Inflammatory macrophage treated with lipopolysaccharide for 1 hour (primary cell): ENCODE data around the gene SULT1C4.
"Not testable (repeated sequence)": the region's sequence is repeated elsewhere in the genome, so short reads cannot be mapped to it uniquely, and the experiment has no call there.

Experiments
- DNase-seq, 2 donors: peaks; one replicate each; pipeline ENCODE4 v3.0.0-alpha.2; 2020 to 2022

Gene SULT1C4

DNA sequence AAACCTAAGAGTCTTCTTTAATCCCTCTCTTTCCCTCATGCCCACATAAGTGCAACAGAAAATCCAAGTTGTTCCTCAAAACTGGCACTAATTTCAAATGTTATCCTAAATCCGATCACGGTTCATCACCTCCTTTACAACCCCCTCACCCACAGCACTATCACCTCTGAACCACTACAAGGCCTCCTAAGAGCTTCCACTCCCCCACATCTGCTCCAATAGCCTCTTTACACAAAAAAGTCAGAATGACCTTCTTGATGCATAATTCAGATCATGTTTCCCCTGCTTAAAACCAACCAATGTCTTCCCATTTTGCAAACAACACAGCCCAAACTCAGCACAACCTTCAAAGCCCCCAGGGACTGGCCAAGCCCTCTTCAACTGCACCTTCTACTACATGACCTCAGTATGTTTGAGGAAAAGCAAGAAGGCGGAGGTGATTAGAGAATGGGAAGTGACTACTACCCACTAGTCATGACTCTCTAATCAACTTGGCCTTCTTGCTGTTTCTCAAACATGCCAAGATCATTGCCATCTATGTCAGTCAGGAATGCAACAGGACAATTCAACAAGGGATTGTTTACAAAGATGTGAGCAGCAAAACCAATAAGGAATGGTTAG is 36.6 kb downstream of the SULT1C4 start:
- no peak for DNase-seq

DNA sequence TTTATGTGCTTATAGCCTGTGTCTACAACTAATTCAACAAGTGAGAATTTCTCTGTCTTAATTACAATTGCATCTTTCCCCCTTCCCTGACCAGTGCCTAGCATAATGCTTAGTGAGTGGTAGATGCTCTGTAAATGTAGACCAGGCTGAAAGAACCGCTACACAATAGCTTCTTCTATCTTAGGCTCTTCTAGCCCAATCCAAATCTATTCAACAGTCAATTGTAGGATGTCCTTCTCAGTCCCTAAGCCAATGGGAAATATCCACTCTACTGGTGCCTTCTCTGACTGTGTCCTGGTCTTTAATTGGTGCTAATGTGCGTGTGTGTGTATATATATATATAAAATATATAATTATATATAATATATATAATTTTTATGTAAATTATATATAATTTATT is 37.2 kb downstream of the SULT1C4 start:
- DNase-seq = no peak

DNA sequence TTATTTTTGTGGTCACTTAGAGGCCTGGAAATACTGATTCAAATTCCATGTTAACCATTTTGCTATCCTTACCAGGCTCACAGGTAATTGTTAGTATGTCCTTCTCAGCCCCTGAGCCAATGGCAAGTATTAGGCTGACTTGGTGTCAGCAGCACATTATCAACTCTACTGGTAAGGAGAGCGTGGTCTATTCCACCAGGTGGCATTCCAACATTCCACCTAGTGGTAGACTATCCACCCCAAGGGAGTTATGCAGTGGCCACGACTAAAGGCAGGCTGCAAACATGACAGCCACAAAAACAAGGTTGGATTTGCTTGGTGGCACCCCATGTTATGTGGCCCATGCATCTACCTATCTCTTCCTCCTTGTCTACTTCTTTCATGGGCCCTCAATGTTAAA is 39.5 kb downstream of the SULT1C4 start:
- DNase-seq = no peak

DNA sequence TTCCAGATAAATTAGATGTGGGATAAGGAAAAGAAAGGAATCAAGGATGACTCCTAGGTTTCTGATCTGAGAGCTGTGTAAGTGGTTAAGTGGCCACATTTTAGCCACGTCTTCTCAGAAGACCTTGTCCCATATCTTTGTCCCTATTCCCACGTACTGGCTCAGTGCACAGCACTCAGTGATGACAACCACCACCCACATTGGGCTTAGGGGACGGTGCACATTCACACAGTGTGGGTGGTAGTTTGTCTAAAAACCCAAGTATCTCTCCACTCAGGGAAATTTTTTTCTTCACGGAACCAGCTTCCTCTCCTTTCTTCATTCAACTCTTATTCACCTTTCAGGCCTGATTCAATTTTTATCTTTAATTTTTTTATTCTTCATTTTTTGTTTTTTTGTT is 40.7 kb downstream of the SULT1C4 start:
- DNase-seq = peak in 1 of 2 donors; percentile 10

DNA sequence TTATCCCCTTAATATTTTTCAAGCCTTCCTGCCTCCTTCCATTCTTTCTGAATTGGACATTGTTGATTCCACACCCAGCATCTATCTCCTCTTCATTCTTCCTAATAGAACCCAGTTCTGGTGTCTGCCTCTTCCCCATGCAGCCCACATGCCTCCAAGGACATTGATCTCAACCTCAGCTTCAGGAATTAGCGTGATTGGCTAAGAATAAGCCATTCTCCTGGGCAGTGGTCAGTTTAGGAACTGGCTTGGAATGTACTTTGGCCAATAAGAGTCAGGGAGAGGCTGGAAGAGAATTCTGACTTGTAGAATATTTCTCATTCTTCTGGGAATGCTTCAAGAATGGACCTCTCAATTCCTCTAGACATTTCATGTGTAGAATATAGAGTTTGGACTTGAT is 45.3 kb downstream of the SULT1C4 start:
- DNase-seq = no peak

DNA sequence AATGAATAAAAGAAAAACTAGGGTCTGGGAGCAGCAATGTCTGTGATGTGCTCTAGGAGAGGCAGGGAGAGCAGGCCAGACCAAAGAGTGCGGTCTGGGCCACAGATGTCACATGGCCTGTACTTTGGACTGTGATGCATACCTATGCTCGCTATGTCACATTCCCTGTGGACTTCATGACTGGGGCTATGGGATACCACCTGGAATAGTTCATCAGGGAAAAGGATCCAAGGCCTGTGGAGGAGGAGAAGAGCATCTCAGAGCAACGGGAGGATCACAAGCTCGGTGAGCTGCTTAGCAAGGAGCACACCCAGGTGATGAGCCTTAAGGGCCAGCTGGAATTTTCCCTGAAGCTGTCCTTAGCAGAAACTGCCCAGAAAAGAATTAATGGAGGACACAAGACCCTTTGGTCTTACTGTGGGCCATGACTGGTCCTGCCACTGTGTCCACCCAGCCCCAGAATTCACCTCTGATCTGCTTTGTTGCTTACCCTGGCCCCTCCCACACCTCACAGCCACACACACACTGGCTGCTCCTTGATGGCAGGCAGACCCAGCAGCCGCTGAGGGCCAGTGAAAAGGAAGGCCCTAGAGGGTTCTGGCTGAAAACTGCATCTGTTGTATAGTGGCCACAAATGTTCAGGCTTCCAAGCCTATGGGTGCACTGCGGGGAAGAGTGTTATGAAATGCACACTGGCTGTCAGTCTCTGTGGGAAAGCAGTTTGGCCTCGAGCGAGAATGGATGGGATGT is 45.9 kb downstream of the SULT1C4 start:
- DNase-seq = no peak

DNA sequence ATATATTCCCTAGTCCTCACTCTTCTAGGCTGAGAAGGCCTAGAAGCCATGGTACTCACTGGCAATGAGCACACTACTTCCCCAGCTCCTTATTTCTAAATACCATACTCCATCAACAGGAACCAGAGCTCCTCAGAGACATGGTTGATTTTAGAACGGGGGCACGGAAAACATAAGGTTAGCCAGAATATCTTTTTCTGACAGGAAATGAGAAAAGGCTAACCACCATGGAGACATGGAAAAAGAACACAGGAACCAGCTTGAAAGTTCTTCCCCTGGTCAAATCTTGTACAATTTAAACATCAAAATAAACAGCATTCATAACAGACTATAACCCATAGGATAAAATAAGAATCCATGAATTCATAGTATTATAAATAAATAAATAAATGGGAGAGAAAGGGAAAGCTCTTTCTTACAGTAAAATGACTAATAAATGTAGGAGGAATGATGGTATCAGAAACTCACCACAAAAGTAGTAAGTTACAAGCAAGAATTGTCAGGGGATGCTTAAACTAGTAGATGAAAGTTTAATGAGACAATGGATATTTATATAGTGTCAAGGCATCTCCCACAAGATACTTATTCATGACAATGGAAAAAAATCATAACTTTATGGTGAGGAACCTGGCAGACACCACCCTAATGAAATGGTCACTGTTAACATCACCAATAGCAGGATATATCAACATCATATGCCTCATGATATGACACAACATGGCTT is 50.7 kb downstream of the SULT1C4 start:
- no peak for DNase-seq

DNA sequence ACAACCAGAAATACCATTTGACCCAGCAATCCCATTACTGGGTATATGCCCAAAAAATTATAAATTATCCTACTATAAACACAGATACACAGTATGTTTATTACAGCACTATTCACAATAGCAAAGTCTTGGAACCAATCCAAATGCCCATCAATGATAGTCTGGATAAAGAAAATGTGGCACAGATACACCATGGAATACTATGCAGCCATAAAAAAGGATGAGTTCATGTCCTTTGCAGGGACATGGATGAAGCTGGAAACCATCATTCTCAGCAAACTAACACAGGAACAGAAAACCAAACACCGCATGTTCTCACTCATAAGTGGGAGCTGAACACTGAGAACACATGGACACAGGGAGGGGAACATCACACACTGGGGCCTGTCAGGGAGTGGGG is 57.8 kb downstream of the SULT1C4 start:
- not testable (repeated sequence) for DNase-seq

DNA sequence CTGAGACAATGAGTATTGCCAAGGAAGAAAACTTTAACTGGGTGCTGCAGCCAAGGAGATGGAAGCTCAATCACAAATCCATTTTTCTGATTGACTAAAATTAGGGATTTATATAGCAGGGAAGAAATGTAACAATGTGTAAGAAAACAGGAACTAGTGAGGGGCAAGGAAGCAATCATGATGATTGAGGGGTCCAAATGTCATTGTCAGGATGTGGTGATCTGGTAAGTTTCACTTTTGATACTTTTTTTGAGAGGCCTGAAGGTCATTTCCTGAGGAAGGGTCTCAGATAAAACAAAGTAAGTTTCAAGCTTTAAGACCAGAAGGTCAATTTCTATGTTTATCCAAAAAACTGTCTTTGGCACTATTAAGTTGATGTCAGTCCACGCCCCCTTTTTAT is 59.2 kb downstream of the SULT1C4 start:
- no peak for DNase-seq
